Measurements from ENCODE around the gene PARD3. TPM values are rescaled to one million over a fixed set of nuclear protein-coding genes. Genes with fewer than 3 reads are reported as not detected.

Gene PARD3
- total RNA-seq, 3 donors from 2014 or later = 48.2 to 93.7 (median 60.6) TPM

- Histone ChIP-seq H3K36me3 (no peaks in the 10 kb centered on the region), H3K27me3 (no peaks in the 10 kb centered on the region), H3K9me3 (no peaks in the 10 kb centered on the region), H3K27ac (no peak overlapping the region), H3K4me1 (peaks cover 0 to 3% of the 10 kb centered on the region in 2 donors), H3K4me3 (no peak overlapping the region)
- TF ChIP-seq CTCF (IDR thresholded peaks at IDR 0.05) (no peak), POLR2AphosphoS5 (IDR thresholded peaks at IDR 0.05) (no peak), POLR2A (IDR thresholded peaks at IDR 0.05) (no peak)
- no peak for DNase-seq (ENCODE audit: low spot score in 2 of 2)
- intact Hi-C loops (cut with DNase I; ENCODE audit: low total_unique reads) = no loop called here
Observed at GRCh38 chr10:34178196-34178595, 636.9 kb downstream of the PARD3 start.

GRCh38 chr10:34177445-34177844 lies 637.7 kb downstream of the PARD3 start:
- H3K9me3 ChIP-seq = no peaks in the 10 kb centered on the region
- TF ChIP-seq CTCF (IDR thresholded peaks at IDR 0.05) (no peak), POLR2A (IDR thresholded peaks at IDR 0.05) (no peak), POLR2AphosphoS5 (IDR thresholded peaks at IDR 0.05) (no peak)
- H3K4me1 ChIP-seq = peaks cover 0 to 3% of the 10 kb centered on the region in 2 donors
- no peak for DNase-seq (ENCODE audit: low spot score in 2 of 2)
- no peaks in the 10 kb centered on the region for H3K36me3 ChIP-seq
- no peak overlapping the region for H3K27ac ChIP-seq
- intact Hi-C loops (cut with DNase I; ENCODE audit: low total_unique reads) = no loop called here
- H3K27me3 ChIP-seq = no peaks in the 10 kb centered on the region
- no peak overlapping the region for H3K4me3 ChIP-seq

GRCh38 chr10:34176351-34176750 lies 638.7 kb downstream of the PARD3 start:
- Histone ChIP-seq H3K9me3 (no peaks in the 10 kb centered on the region), H3K27me3 (no peaks in the 10 kb centered on the region), H3K36me3 (no peaks in the 10 kb centered on the region), H3K4me3 (no peak overlapping the region), H3K27ac (no peak overlapping the region), H3K4me1 (no peaks in the 10 kb centered on the region)
- intact Hi-C loops (cut with DNase I; ENCODE audit: low total_unique reads) = no loop called here
- DNase-seq (ENCODE audit: low spot score in 2 of 2) = no peak
- TF ChIP-seq POLR2AphosphoS5 (IDR thresholded peaks at IDR 0.05) (no peak), CTCF (IDR thresholded peaks at IDR 0.05) (no peak), POLR2A (IDR thresholded peaks at IDR 0.05) (no peak)

- no peaks in the 10 kb centered on the region for H3K4me1 ChIP-seq
- H3K9me3 ChIP-seq = no peaks in the 10 kb centered on the region
- TF ChIP-seq POLR2A (IDR thresholded peaks at IDR 0.05) (no peak), POLR2AphosphoS5 (IDR thresholded peaks at IDR 0.05) (no peak), CTCF (IDR thresholded peaks at IDR 0.05) (no peak)
- H3K27ac ChIP-seq = no peak overlapping the region
- H3K4me3 ChIP-seq = no peak overlapping the region
- intact Hi-C loops (cut with DNase I; ENCODE audit: low total_unique reads) = no loop called here
- no peaks in the 10 kb centered on the region for H3K36me3 ChIP-seq
- no peak for DNase-seq (ENCODE audit: low spot score in 2 of 2)
- no peaks in the 10 kb centered on the region for H3K27me3 ChIP-seq
Observed at GRCh38 chr10:34175121-34175520, 640.0 kb downstream of the PARD3 start.

GRCh38 chr10:34172936-34173533 lies 642.1 kb downstream of the PARD3 start:
- TF ChIP-seq CTCF (IDR thresholded peaks at IDR 0.05) (no peak), POLR2AphosphoS5 (IDR thresholded peaks at IDR 0.05) (no peak), POLR2A (IDR thresholded peaks at IDR 0.05) (no peak)
- intact Hi-C loops (cut with DNase I; ENCODE audit: low total_unique reads) = no loop called here

More at GRCh38 chr10:34172936-34173533, 642.1 kb downstream of the PARD3 start:
- H3K4me1 ChIP-seq = no peaks in the 10 kb centered on the region
- DNase-seq (ENCODE audit: low spot score in 2 of 2) = no peak
- no peak overlapping the region for H3K4me3 ChIP-seq
- H3K27me3 ChIP-seq = no peaks in the 10 kb centered on the region
- H3K27ac ChIP-seq = no peak overlapping the region
- H3K36me3 ChIP-seq = no peaks in the 10 kb centered on the region
- H3K9me3 ChIP-seq = no peaks in the 10 kb centered on the region
